ENCODE results near the gene GAB2.
"Not testable (repeated sequence)": the region's sequence is repeated elsewhere in the genome, so short reads cannot be mapped to it uniquely, and the experiment has no call there.

DNA sequence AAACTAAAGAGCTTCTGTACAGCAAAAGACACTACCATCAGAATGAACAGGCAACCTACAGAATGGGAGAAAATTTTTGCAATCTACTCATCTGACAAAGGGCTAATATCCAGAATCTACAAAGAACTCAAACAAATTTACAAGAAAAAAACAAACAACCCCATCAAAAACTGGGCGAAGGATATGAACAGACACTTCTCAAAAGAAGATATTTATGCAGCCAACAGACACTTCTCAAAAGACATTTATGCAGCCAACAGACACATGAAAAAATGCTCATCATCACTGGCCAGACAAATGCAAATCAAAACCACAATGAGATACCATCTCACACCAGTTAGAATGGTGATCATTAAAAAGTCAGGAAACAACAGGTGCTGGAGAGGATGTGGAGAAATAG lies 60.2 kb downstream of the GAB2 start:
- TF ChIP-seq, protein P1, sequence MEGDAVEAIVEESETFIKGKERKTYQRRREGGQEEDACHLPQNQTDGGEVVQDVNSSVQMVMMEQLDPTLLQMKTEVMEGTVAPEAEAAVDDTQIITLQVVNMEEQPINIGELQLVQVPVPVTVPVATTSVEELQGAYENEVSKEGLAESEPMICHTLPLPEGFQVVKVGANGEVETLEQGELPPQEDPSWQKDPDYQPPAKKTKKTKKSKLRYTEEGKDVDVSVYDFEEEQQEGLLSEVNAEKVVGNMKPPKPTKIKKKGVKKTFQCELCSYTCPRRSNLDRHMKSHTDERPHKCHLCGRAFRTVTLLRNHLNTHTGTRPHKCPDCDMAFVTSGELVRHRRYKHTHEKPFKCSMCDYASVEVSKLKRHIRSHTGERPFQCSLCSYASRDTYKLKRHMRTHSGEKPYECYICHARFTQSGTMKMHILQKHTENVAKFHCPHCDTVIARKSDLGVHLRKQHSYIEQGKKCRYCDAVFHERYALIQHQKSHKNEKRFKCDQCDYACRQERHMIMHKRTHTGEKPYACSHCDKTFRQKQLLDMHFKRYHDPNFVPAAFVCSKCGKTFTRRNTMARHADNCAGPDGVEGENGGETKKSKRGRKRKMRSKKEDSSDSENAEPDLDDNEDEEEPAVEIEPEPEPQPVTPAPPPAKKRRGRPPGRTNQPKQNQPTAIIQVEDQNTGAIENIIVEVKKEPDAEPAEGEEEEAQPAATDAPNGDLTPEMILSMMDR (conservative IDR thresholded peaks at IDR 0.05), result not testable (repeated sequence)
- TF ChIP-seq ZFX (IDR thresholded peaks at IDR 0.05), result not testable (repeated sequence)
